OCI-LY7 (cell line): Measurements from ENCODE around the gene CYFIP2.

ENCODE experiments used
- EZH2phosphoT487 ChIP-seq: fragments of 200-600 bp; sonication (generic); IDR thresholded peaks from 2 replicates; pipeline ENCODE4 v1.6.1; 2018; ENCODE audit warnings: low read depth, borderline replicate concordance, mild to moderate bottlenecking, mixed run types, antibody characterized with exemption, low read length, moderate library complexity, mixed read lengths
- TF ChIP-seq, protein P1 (sequence below): fragments of 200-600 bp; sonication (generic); conservative IDR thresholded peaks from 2 replicates; pipeline ENCODE4 v1.5.1; 2014; ENCODE audit warnings: mild to moderate bottlenecking, antibody characterized with exemption, low read length, moderate library complexity, mixed read lengths

DNA sequence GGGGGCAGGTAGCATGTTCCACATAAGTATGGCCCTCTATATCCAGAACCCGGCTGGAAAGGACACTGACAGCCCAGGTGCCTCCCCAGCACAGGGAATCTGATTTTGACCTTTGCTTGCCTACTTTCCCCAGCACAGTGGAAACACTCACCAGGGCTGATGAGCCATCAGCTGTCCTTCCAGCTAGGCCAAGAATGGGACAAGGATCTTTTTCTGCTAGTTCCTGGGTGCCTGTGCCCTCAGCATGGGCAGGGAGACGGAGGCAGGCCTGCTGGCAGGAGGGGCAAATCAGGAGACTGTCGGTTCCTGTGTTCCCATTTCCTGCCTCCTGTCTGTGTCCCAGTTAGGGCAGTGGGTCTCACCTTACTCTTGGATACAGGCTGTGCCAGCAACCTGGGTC, 1.1 kb downstream of the CYFIP2 start:
- TF ChIP-seq, protein P1, sequence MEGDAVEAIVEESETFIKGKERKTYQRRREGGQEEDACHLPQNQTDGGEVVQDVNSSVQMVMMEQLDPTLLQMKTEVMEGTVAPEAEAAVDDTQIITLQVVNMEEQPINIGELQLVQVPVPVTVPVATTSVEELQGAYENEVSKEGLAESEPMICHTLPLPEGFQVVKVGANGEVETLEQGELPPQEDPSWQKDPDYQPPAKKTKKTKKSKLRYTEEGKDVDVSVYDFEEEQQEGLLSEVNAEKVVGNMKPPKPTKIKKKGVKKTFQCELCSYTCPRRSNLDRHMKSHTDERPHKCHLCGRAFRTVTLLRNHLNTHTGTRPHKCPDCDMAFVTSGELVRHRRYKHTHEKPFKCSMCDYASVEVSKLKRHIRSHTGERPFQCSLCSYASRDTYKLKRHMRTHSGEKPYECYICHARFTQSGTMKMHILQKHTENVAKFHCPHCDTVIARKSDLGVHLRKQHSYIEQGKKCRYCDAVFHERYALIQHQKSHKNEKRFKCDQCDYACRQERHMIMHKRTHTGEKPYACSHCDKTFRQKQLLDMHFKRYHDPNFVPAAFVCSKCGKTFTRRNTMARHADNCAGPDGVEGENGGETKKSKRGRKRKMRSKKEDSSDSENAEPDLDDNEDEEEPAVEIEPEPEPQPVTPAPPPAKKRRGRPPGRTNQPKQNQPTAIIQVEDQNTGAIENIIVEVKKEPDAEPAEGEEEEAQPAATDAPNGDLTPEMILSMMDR: no peak
- no peak for TF ChIP-seq EZH2phosphoT487
